Amniotic stem cell (primary cell): ENCODE measurements around the gene SRPK2.
"Not testable (repeated sequence)": the region's sequence is repeated elsewhere in the genome, so short reads cannot be mapped to it uniquely, and the experiment has no call there.

Experiments
- DNase-seq: peaks from one replicate; lab custom pipeline; 2025; lab: John Stamatoyannopoulos, UW

Gene SRPK2

DNA sequence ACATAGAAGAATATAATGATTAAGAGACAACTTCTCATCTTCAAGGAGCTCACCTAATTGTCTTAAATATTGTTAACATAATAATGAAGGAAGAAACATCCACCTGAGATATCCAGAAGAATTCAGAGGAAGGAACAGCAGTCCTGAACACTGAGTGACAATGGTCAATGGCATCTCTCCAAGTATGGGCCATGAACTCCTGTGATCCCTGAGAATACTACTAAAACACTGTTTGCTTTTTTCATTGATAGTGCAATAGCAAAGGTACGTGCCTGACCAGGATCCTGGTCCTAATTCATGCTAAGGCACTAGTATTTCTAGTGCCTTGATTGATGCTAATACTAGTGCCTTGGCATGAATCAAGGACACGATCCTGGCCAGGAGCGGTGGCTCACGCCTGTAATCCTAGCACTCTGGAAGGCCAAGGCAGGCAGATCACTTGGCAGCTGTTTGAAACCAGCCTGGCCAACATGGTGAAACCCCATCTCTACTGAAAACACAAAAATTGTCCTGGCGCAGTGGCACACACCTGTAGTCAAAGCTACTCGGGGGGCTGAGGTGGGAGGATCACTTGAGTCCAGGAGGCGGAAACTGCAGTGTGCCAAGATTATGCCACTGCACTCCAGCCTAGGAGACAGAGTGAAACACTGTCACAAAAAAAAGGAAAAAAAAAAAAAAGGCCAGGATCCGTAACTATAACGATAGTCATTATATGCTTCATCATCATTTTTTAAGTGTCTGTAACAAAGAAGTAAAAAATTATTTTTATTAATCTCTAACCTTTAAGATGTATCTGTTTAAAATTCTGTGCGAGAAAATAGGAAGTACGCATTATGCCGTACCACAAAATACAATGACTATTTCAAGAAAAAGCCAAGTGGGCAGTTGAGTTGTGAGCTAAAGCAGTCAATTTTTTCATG is 49.1 kb downstream of the SRPK2 start:
- DNase-seq = no peak

DNA sequence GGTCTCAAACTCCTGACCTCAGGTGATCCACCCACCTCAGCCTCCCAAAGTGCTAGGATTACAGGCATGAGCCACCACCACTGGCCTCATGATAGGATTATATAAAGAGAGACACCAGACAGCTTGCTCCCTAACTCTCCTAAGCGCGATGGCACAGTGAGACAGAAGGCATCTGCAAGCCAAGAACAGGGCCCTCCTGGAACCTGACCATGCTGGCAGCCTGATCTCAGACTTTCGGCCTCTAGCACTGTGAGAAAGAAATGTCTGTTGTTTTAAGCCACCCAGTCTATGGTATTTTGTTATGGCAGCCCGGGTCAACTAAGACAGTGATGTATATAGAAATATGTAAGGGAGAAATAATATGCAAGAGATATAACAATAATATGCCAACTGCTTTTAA is 51.2 kb downstream of the SRPK2 start:
- DNase-seq = no peak

DNA sequence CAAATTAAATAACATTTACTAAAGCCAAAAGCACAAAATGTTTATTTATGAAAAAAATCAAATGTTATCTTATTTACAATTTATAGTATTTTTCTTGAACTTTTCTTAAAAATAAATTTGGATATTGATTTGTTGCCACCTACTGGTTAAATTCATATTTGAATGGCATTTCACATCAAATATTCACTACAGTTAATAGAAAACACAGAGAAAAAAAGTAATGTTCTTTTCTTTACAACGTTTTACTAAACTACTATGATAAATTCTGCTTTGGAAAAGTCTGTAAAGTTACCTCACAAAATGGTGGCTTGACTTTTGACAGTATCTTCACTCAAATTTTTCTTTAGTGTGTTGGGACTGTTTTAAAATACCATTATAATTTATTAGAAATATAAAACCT is 52.7 kb downstream of the SRPK2 start:
- no peak for DNase-seq

GRCh38 chr7:105332661-105333060 is 56.1 kb downstream of the SRPK2 start:
- not testable (repeated sequence) for DNase-seq

GRCh38 chr7:105330526-105330925 is 58.2 kb downstream of the SRPK2 start:
- no peak for DNase-seq

DNA sequence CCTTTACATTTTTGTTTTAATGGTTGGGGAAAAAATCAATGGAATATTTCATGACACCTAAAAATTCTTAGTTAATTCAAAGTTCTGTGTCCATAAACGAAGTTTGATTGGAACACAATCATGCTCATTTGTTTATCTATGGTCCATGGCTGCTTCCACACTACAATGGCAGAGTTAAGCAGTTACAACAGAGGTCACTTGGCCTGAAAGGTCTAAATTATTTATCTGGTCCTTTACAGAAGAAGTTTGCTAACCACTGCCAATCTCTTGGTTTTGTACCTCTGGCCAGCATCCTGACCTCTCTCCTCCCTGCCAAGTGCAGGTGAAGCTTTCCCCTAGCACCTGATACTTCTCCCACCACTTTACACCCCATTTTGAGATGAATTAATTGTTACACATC is 61.5 kb downstream of the SRPK2 start:
- no peak for DNase-seq

DNA sequence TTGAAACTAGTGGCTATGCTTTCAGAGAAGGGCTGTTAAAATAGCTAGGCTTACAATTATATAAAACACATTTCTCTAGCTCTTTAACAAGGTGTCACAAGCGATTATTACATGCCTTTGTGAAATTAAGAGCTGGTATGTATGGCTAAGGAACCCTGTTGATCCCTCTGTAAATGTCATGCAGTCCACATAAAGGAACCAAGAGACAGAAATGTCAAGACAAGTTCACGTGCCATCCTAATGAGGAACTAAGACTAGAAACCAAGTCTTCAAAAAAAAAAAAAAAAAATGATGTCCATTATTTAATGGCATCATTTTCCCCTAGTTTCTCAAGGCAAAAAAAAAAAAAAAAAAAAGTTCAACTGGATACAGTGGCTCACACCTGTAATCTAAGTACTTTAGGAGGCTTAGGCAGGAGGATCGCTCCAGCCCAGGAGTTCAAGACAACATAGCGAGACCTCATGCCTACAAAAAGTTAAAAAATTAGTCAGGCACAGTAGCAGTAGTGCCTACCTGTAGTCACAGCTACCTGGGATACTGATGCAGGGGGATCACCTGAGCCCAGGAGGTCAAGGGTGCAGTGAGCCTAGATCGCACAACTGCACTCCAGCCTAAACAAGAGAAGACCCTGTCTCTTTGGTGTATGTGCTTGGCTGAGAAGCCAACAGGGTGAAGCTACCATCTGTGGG is 63.4 kb downstream of the SRPK2 start:
- no peak for DNase-seq

DNA sequence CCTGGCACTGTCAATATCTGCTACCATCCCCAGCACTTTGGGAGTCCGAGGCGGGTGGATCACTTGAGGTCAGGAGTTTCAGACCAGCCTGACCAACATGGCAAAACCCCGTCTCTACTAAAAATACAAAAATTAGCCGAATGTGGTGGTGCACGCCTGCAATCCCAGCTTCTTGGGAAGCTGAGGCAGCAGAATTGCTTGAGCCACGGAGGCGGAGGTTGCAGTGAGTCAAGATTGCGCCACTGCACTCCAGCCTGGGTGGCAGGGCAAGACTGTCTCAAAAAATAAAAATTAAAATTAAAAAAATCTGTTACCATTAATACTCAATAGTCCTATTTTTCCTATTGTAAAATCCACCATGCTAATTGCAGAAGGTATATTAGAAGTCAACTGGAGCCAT is 64.1 kb downstream of the SRPK2 start:
- not testable (repeated sequence) for DNase-seq

DNA sequence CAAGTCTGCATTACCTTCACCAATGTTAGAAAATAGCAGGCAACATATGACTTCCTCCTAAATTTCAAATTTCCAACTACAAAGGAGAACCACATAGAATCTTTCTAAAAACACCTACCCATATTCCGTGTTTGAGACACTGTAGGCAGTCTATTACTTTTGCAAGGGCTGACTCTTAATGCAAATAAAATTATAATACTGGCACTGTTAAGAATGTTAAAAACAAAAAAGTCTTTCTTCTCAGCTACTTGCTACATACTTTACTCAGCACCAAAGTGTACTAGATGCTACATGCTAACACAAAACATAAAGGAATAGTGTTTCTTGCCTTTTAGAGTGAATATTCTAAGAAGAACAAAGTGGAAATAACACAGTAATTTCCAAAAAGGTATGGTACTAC is 65.4 kb downstream of the SRPK2 start:
- DNase-seq = no peak

DNA sequence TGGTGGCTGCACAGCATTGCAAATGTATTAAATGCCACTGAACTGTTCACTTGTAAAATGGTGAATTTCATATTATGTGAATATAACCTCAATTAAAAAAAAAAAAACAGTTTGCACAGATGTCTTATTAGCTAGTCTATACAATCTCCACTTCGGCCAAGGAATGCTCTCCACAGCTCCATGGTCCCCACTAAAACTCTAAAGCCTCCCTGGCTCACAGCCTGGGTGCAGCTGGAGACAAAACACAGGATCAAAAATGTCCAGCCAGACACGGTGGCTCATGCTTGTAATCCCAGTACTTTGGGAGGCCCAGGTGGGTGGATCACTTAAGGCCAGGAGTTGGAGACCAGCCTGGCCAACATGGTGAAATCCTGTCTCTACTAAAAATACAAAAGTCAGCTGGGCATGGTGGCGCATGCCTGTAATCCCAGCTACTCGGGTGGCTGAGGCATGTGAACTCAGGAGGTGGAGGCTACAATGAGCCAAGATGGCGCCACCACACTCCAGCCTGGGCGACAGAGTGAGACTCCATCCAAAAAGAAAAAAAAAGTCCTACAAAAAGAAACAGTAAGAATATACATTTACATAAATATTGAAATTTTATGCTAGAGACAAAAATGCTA is 66.0 kb downstream of the SRPK2 start:
- DNase-seq = no peak

DNA sequence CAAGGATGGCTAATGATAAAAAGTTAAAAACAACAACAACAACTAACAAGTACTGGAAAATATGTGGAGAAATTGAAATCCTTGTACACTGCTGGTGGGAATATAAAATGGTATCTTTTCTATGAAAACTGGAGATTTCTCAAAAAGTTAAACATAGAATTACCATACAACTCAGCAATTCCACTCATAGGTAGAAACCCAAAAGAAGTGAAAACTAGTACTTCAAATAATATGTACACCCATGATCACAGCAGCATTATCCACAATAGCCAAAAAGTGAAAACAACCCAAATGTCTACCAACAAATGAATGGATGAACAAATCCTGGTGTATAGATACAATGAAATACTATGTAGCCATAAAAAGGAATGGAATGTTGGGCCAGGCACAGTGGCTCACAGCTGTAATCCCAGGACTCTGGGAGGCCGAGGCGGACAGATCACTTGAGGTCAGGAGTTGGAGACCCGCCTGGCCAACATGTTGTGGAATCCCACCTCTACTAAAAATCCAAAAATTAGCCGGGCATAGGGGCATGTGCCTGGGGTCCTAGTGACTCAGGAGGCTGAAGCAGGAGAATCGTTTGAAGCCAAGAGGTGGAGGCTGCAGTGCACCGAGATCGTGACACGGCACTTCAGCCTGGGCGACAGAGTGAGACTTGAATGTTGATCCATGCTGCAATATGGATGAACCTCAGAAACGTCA is 66.8 kb downstream of the SRPK2 start:
- DNase-seq = no peak

GRCh38 chr7:105320896-105321295 is 67.8 kb downstream of the SRPK2 start:
- no peak for DNase-seq

DNA sequence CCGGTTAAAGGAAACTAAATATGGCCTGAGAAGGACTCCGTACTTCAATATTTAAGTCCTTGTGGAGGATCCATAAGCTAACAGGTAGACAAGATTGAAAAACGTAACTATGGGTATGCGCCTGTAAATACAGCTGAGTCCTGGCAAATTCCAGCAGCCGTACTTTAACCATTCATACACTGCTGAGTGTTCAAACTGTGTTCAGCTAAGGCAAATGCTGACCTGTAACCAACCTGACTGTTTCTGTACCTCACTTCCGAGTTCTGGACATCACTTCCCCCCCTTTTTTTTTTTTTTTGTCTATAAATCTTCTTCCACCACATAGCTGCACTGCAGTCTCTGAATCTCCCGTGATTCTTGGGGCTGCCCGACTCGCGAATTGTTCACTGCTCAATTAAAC is 69.1 kb downstream of the SRPK2 start:
- no peak for DNase-seq

DNA sequence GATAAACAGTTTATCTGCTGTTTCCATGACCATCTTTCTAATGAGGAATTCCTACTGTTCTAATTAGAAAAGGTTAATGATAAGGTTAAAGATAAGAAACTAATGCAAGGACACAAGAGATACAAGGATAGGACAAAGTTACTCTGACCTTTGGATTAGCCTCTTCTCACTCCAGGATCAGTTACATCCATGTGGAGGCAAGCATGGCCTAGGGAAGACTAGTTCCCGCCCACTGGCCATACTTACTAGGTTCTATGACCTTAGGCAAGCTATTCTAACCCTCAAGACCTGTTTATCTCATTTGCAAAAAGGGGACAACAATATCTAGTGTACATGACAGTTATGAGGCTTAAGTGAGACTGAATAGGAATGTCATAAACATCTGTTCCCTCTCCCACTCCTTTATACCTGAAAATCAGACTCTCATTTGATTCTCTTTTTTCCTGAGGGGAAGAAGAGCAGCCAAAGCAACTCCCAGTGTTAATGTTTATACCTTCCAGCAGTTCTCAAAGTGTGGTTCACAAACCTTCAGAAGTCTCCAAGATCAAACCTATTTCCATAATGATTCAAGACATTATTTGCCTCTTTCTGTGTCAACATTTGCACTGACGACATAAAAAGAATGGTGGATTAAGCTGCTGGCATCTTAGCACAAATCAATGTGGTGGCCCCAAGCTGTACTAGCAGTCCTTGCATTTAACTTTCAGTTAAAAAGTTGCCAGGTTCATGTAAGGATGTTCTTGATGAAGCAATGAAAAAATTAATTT is 72.0 kb downstream of the SRPK2 start:
- DNase-seq = no peak

GRCh38 chr7:105315357-105315756 is 73.4 kb downstream of the SRPK2 start:
- DNase-seq = no peak

DNA sequence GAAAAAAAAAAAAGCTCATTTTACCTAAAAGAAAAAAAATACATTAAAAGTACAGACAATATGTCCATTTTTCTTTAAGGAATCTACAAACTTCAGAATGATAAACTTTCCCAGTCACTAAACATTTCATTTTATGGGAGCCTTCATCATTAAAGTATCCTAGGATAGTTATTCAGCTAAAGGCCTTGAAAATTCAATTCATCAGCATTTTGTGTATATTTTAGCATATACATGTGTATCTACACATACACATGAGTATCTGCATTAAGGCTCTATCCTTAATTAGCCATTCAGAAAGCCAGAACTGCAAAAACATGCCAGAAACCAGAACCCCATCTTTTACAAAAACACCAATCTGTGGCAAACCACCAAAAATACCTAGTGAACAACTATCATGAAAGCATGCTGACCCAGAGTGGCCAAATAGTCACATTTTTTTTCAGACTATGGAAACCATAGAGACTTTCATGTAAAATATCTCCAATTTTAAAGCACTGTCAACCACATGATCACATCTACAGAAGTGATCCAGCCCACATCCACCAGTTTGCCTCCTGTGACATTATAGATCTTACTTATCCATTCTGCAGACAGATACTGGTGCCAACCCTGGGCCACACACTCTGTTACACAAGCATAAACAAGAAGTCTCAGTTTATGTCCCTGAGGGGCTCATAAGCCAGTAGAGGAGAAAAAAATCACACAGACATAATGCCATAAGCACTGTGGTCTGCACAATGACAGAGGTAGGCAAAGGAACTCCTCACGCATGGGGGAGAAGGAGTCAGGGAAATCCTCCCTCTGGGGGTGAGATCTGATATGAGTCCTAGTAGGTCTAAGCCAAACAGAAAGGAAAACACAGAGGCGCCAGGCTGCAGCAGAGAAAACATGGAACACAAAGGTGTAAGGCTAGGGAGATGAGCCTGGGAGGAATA is 79.2 kb downstream of the SRPK2 start:
- DNase-seq = no peak

DNA sequence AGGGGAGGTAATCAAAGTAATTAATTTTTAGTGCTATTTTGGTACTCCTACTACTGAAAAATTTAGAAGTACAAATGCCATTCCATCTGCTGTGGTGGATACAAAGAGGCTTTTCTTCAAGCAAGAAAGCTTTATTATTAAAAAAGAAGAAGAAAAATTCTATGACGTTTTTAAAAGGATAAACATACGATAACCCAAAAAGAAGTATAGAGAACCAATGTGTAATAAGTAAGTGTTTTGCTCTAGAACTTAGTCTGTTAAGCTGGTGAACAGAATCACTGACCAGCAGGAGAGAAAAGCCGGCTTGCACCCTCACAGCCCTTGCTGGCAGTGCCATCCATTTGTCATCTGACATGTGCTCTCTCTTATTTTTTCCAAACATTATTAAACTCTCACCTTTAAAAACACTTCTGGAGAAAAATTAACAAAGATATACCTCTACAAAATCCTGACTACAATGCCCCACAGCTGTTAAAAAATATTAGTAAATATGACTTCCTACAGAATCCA is 81.5 kb downstream of the SRPK2 start:
- no peak for DNase-seq

DNA sequence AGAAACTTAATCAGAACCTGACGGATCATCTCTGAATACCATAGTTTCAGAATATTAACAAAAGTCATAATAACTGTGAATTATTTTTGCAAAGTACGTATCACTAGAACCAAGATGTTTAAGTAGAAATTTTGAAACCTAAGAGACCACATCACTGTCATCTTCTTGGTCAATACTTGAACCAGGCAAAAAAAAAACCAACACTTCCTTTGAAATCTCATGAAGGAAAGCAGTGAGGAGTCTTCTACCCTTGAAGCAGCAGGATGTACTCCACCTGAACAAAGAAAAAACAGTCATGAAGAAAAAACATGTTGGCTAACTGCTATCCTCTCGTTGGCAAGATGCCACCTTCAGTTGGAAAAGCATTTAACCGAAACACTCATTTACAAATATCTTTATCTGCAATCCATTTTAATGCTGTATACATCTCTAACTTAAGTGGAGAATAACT is 82.4 kb downstream of the SRPK2 start:
- no peak for DNase-seq

DNA sequence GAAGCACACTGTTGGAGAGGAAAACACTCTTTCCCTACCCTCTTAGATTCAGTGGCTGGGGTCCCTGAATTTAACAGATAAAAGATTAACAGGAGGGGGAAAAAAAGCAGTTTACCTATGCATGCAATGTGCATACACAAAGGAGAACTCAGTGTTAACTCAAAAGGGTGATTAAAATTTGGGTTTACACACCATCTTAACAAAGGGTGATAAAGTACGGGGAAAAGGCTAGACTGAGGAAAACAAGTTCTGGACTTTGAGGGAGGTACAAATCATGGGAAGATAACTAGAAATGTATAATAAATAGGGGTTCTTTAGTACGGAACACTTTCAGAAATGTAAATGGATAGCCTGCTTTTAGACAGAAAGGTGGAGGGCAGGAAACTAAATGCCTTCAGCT is 83.1 kb downstream of the SRPK2 start:
- no peak for DNase-seq
